ENCODE data around the gene WHAMM. TPM values are rescaled to one million over a fixed set of nuclear protein-coding genes. Genes with fewer than 3 reads are reported as not detected.

Gene WHAMM
- total RNA-seq, 5 donors from 2014 or later (not counting 1 experiment from before 2014, with no cell fraction given), result 28.1 to 60.8 (median 34.1) TPM

DNA sequence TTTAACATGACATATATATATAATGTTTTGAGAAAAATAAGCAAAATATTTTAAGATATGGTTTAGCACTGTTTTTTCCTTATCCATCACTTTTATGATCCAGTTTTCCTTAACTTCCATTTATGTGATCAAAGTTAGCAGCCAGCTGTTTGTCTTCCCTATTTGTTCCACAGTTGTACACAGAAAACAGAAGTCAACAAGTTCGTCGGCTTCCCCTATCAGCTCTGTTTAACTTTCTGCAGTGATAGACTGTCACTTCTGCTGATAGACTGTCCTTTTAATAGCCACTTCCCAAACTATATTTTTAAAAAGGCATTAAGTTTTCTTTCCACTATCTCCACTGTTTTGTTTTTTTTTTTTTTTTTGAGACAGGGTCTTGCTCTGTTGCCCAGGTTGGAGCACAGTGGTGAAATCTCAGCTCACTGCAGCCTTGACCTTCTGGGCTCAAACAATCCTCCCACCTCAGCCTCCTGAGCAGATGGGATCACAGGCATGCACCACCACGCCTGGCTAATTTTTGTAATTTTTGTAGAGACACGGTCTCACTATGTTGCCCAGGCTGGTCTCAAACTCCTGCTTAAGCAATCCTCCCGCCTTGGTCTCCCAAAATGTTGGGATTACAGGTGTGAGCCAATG lies 10.8 kb upstream of the WHAMM start:
- Histone ChIP-seq H3K9me3 (no peaks in the 10 kb centered on the region), H3K27me3 (replicated peaks in 1 of 2; ENCODE audit: control insufficient read depth in 2 of 2, extremely low read depth in 1 of 2, insufficient read depth in 2 of 2, low read length in 1 of 2) (peaks cover 0 to 40% of the 10 kb centered on the region in 2 experiments), H3K27ac (ENCODE audit: low read length) (no peak overlapping the region), H3K4me3 (ENCODE audit: control insufficient read depth in 1 of 2, extremely low read depth in 1 of 2, low read length in 1 of 2) (no peak overlapping the region), H3K4me1 (ENCODE audit: control insufficient read depth in 1 of 2, extremely low read depth in 1 of 2, insufficient read depth in 2 of 2, low read length in 2 of 2) (no peaks in the 10 kb centered on the region), H3K36me3 (ENCODE audit: control insufficient read depth in 2 of 2, extremely low read depth in 1 of 2, insufficient read depth in 1 of 2, low read length in 1 of 2) (no peaks in the 10 kb centered on the region)
- Mint-ChIP-seq H3K27me3 (peaks cover 25 to 33% of the 10 kb centered on the region in 2 donors), H3K4me1 (no peaks in the 10 kb centered on the region), H3K36me3 (peaks cover 6% of the 10 kb centered on the region), H3K4me3 (no peak overlapping the region), H3K9me3 (peaks cover 7 to 9% (median 8%) of the 10 kb centered on the region in 3 donors), H3K27ac (no peak overlapping the region)
- DNase-seq (no peak), ATAC-seq (replicated peaks in 1 of 4) (no peak)
- ChIA-PET CTCF (no interaction called here), POLR2A (interaction anchor here in 1 of 2 donors (0.7 kb wide), 1 partner anchor 26 kb away, joined by 6 read pairs; no protein-coding TSS in a partner anchor)
- 100% methylated on average over 3 of the region's 5 CpGs for WGBS (ENCODE audit: insufficient coverage)

DNA sequence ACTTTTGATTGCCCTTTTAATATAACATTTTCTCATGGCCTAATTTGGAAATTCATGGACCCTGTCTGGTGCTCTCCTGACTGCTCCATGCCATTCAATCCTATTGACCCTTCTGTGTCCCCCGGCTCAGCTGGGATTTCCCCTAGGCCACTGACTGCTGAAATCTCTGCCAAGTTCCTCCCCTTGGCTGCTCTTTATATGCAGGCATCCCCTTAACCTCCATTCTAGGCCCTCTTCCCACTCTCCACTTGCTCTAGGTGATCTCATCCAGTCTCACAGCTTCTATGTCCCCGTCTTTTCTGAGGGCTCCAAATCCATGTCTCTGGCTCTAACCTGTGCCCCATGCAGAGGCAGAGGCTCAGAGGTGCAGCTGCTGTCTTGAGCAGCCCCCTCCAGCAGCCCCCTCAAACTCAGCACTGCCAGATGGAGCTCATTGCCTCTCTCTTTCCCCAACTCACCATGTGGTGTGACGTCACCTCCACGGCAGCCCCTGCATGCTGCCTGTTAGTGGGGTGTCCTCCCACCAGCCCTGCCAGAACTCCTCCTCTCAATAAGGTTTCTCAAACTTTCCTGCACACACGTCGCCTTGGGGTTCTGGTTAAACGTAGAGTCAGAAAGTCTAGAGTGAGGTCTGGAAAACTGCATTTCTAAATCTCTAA lies 10.1 kb upstream of the WHAMM start:
- Mint-ChIP-seq H3K4me3 (no peak overlapping the region), H3K27me3 (peaks cover 25 to 34% of the 10 kb centered on the region in 2 donors), H3K4me1 (no peaks in the 10 kb centered on the region), H3K9me3 (peaks cover under 1 to 2% (median 2%) of the 10 kb centered on the region in 3 donors), H3K27ac (no peak overlapping the region), H3K36me3 (no peaks in the 10 kb centered on the region)
- POLR2A ChIA-PET, result interaction anchor here in 1 of 2 donors (0.7 kb wide), 1 partner anchor 26 kb away, joined by 6 read pairs; no protein-coding TSS in a partner anchor
- ATAC-seq (replicated peaks in 1 of 4), result no peak
- H3K36me3 ChIP-seq (ENCODE audit: control insufficient read depth in 2 of 2, extremely low read depth in 1 of 2, insufficient read depth in 1 of 2, low read length in 1 of 2), result no peaks in the 10 kb centered on the region
- peaks cover 0 to 40% of the 10 kb centered on the region in 2 experiments for H3K27me3 ChIP-seq (replicated peaks in 1 of 2; ENCODE audit: control insufficient read depth in 2 of 2, extremely low read depth in 1 of 2, insufficient read depth in 2 of 2, low read length in 1 of 2)
- DNase-seq, result no peak
- no peaks in the 10 kb centered on the region for H3K4me1 ChIP-seq (ENCODE audit: control insufficient read depth in 1 of 2, extremely low read depth in 1 of 2, insufficient read depth in 2 of 2, low read length in 2 of 2)
- CTCF ChIA-PET, result no interaction called here
- no peak overlapping the region for H3K27ac ChIP-seq (ENCODE audit: low read length)
- no peak overlapping the region for H3K4me3 ChIP-seq (ENCODE audit: control insufficient read depth in 1 of 2, extremely low read depth in 1 of 2, low read length in 1 of 2)
- no peaks in the 10 kb centered on the region for H3K9me3 ChIP-seq
- WGBS (ENCODE audit: insufficient coverage), result 95% methylated on average over 2 of the region's 7 CpGs

DNA sequence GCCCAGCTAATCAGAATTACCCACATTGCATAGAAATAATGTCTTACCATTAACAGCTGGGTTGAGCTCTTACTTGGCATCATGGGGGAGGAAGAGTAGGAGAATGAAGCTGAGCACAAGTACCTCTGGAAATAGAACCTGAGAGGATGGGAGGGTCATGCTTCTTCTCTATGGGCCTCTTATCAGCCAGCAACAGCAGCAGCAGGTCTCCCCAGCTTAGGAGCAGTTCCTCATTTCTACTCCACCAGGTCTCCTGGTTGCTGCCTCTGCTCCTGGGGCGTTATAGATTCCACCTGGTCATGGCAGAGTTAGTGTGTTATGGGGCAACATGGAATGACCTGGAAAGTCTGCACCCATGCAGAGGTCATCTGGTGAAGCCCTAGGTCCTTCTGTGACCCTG lies 6.9 kb upstream of the WHAMM start:
- Histone ChIP-seq H3K9me3 (no peaks in the 10 kb centered on the region), H3K27me3 (replicated peaks in 1 of 2; ENCODE audit: control insufficient read depth in 2 of 2, extremely low read depth in 1 of 2, insufficient read depth in 2 of 2, low read length in 1 of 2) (peaks cover 0 to 40% of the 10 kb centered on the region in 2 experiments), H3K27ac (ENCODE audit: low read length) (no peak overlapping the region), H3K4me1 (ENCODE audit: control insufficient read depth in 1 of 2, extremely low read depth in 1 of 2, insufficient read depth in 2 of 2, low read length in 2 of 2) (no peaks in the 10 kb centered on the region), H3K4me3 (ENCODE audit: control insufficient read depth in 1 of 2, extremely low read depth in 1 of 2, low read length in 1 of 2) (no peak overlapping the region), H3K36me3 (ENCODE audit: control insufficient read depth in 2 of 2, extremely low read depth in 1 of 2, insufficient read depth in 1 of 2, low read length in 1 of 2) (no peaks in the 10 kb centered on the region)
- Mint-ChIP-seq H3K27ac (no peak overlapping the region), H3K4me1 (no peaks in the 10 kb centered on the region), H3K9me3 (no peaks in the 10 kb centered on the region), H3K27me3 (peaks cover 25 to 31% of the 10 kb centered on the region in 2 donors), H3K36me3 (no peaks in the 10 kb centered on the region), H3K4me3 (no peak overlapping the region)
- ATAC-seq (replicated peaks in 1 of 4) (no peak), DNase-seq (no peak)
- 50% methylated on average over 1 of the region's 1 CpG for WGBS (ENCODE audit: insufficient coverage)
- CTCF ChIA-PET, result no interaction called here
- POLR2A ChIA-PET, result no interaction called here

DNA sequence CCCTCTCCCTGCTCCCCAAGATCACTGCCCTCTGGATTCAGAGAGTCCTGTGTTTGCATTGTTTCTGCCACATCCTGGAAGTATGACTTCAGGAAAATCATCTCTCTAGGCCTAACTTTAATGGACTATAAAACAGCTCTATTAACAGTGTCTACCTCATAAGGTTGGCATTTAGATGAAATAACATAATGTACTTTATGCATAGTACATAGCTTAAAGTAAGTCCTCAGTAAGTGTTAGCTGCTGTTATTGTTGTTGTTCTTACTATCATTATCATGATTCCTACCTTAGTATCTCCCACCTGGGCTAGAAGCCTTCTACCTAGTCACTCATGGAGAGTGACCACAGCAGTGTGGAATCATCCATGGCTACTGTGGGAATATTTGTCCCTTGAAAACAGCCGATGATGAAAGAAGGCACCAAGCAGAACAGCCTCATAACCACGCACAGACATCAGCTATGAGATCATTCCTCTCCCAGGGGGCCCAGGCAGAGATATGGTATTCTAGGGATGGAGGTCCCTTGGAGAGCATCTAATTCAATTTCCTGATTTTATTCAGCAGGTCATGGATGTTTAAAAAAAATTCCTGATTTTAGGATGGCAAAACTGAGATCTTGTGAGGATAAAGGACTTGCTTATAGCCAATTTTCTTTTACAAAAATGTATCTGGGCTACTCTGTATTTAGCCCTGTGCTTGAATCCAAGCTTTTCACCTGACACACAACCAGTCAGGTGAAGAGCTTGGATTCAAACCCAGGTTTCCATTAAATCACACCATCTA lies 5.4 kb upstream of the WHAMM start:
- no peak for ATAC-seq (replicated peaks in 1 of 4)
- peaks cover under 1 to 6% of the 10 kb centered on the region in 2 experiments for H3K4me1 ChIP-seq (ENCODE audit: control insufficient read depth in 1 of 2, extremely low read depth in 1 of 2, insufficient read depth in 2 of 2, low read length in 2 of 2)
- ChIA-PET CTCF (interaction anchor here in 1 of 2 donors (0.5 kb wide), 1 partner anchor 271 kb away, joined by 4 read pairs; no protein-coding TSS in a partner anchor), POLR2A (no interaction called here)
- H3K27ac Mint-ChIP-seq, result no peak overlapping the region
- H3K9me3 Mint-ChIP-seq, result no peaks in the 10 kb centered on the region
- no peak overlapping the region for H3K4me3 Mint-ChIP-seq
- H3K36me3 Mint-ChIP-seq, result no peaks in the 10 kb centered on the region
- H3K27me3 ChIP-seq (replicated peaks in 1 of 2; ENCODE audit: control insufficient read depth in 2 of 2, extremely low read depth in 1 of 2, insufficient read depth in 2 of 2, low read length in 1 of 2), result peaks cover 0 to 34% of the 10 kb centered on the region in 2 experiments
- H3K27me3 Mint-ChIP-seq, result peaks cover 22 to 30% of the 10 kb centered on the region in 2 donors
- H3K9me3 ChIP-seq, result no peaks in the 10 kb centered on the region
- no peak for DNase-seq
- H3K4me3 ChIP-seq (ENCODE audit: control insufficient read depth in 1 of 2, extremely low read depth in 1 of 2, low read length in 1 of 2), result no peak overlapping the region
- WGBS (ENCODE audit: insufficient coverage), result no CpG with 5 or more reads among the region's 2 CpGs
- peaks cover 6 to 7% (median 6%) of the 10 kb centered on the region in 3 donors for H3K4me1 Mint-ChIP-seq
- H3K27ac ChIP-seq (ENCODE audit: low read length), result no peak overlapping the region
- no peaks in the 10 kb centered on the region for H3K36me3 ChIP-seq (ENCODE audit: control insufficient read depth in 2 of 2, extremely low read depth in 1 of 2, insufficient read depth in 1 of 2, low read length in 1 of 2)

DNA sequence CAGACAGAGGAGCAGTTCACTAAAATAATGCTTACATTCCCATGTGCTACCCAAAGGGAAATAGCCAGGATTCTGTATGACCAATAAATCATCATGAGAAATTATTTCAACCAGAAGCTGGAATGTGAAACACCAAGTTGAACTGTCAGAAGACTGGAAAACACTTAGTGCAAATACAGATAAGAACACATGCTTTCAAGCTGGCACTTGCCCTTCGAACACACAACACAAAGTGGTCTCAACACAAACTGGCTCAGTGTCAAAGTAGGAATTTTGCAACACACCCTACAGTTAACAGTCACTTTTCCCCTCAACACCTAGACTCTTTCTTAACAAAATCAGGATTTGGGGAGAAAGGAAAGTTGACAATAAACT lies 4.9 kb upstream of the WHAMM start:
- H3K27me3 Mint-ChIP-seq, result peaks cover 16 to 24% of the 10 kb centered on the region in 2 donors
- Histone ChIP-seq H3K4me3 (ENCODE audit: control insufficient read depth in 1 of 2, extremely low read depth in 1 of 2, low read length in 1 of 2) (no peak overlapping the region), H3K36me3 (ENCODE audit: control insufficient read depth in 2 of 2, extremely low read depth in 1 of 2, insufficient read depth in 1 of 2, low read length in 1 of 2) (no peaks in the 10 kb centered on the region), H3K27ac (ENCODE audit: low read length) (no peak overlapping the region), H3K9me3 (no peaks in the 10 kb centered on the region), H3K27me3 (replicated peaks in 1 of 2; ENCODE audit: control insufficient read depth in 2 of 2, extremely low read depth in 1 of 2, insufficient read depth in 2 of 2, low read length in 1 of 2) (peaks cover 0 to 28% of the 10 kb centered on the region in 2 experiments), H3K4me1 (ENCODE audit: control insufficient read depth in 1 of 2, extremely low read depth in 1 of 2, insufficient read depth in 2 of 2, low read length in 2 of 2) (peaks cover 2 to 8% of the 10 kb centered on the region in 2 experiments)
- H3K4me1 Mint-ChIP-seq, result peaks cover 10% of the 10 kb centered on the region in 3 donors
- ChIA-PET POLR2A (interaction anchor here in 1 of 2 donors (0.5 kb wide), 1 partner anchor 9 kb away, joined by 5 read pairs; no protein-coding TSS in a partner anchor), CTCF (no interaction called here)
- H3K4me3 Mint-ChIP-seq, result no peak overlapping the region
- DNase-seq (no peak), ATAC-seq (replicated peaks in 1 of 4) (no peak)
- H3K36me3 Mint-ChIP-seq, result no peaks in the 10 kb centered on the region
- no peaks in the 10 kb centered on the region for H3K9me3 Mint-ChIP-seq
- H3K27ac Mint-ChIP-seq, result no peak overlapping the region
- WGBS (ENCODE audit: insufficient coverage), result 75% methylated on average over 1 of the region's 1 CpG

DNA sequence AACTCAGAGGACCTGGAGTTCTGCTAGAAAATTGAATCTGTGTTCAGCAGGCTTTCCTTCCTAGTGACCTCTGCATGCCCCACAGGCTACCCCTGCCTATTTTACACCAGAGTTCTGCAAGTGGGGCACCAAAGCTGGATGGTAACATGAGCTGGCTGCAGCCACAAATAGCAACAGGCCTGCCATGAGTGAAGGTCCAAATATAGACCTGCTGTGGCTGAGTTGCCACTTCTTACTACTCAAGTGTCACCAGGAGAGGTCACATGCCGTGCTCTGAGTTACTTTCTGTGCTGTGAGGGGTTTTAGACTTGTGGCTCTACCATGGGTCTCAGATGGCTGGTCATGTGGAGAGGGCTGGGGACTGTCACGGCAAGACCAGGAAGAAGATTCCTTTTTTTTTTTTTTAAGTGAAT lies 3.4 kb upstream of the WHAMM start, which contains the start of gene FSD2:
TSS of gene FSD2 (minus strand) at position 76 of the 413 bp plus-strand sequence. CDS start 18,679 bp downstream, outside the sequence.
- Mint-ChIP-seq H3K4me3 (no peak within 1 kb of the TSS), H3K36me3 (no peaks in the 10 kb centered on the region), H3K27ac (no peak within 1 kb of the TSS), H3K9me3 (no peaks in the 10 kb centered on the region), H3K4me1 (peaks cover 10 to 16% (median 13%) of the 10 kb centered on the region in 3 donors), H3K27me3 (peaks cover 11 to 18% of the 10 kb centered on the region in 2 donors)
- WGBS (ENCODE audit: insufficient coverage), result 100% methylated on average over 1 of the region's 2 CpGs
- Histone ChIP-seq H3K36me3 (ENCODE audit: control insufficient read depth in 2 of 2, extremely low read depth in 1 of 2, insufficient read depth in 1 of 2, low read length in 1 of 2) (no peaks in the 10 kb centered on the region), H3K27me3 (replicated peaks in 1 of 2; ENCODE audit: control insufficient read depth in 2 of 2, extremely low read depth in 1 of 2, insufficient read depth in 2 of 2, low read length in 1 of 2) (peaks cover 0 to 20% of the 10 kb centered on the region in 2 experiments), H3K4me1 (ENCODE audit: control insufficient read depth in 1 of 2, extremely low read depth in 1 of 2, insufficient read depth in 2 of 2, low read length in 2 of 2) (peaks cover 2 to 8% of the 10 kb centered on the region in 2 experiments), H3K9me3 (no peaks in the 10 kb centered on the region), H3K4me3 (ENCODE audit: control insufficient read depth in 1 of 2, extremely low read depth in 1 of 2, low read length in 1 of 2) (no peak within 1 kb of the TSS), H3K27ac (ENCODE audit: low read length) (no peak within 1 kb of the TSS)
- no peak for DNase-seq
- no peak for ATAC-seq (replicated peaks in 1 of 4)
- ChIA-PET POLR2A (interaction anchor here in 1 of 2 donors (0.6 kb wide), 1 partner anchor 264 kb away, joined by 3 read pairs; no protein-coding TSS in a partner anchor), CTCF (no interaction called here)

Measured in T-cell (primary cell).